ENCODE data around the gene NT5DC1.

NT5DC1 gene

GRCh38 chr6:116139917-116140316 is 39.3 kb downstream of the NT5DC1 start:
- Histone ChIP-seq H3K27me3 (ENCODE audit: control insufficient read depth, insufficient read depth, low read length) (no peaks in the 10 kb centered on the region), H3K27ac (ENCODE audit: low read depth, low read length) (no peak overlapping the region), H3K9ac (ENCODE audit: low read length) (no peak overlapping the region), H3K36me3 (ENCODE audit: control insufficient read depth, insufficient read depth, low read length) (no peaks in the 10 kb centered on the region), H3K4me3 (ENCODE audit: low read depth, low read length) (no peak overlapping the region), H3K9me3 (ENCODE audit: control insufficient read depth, insufficient read depth, low read depth, low read length) (no peaks in the 10 kb centered on the region), H3K4me1 (ENCODE audit: control insufficient read depth, insufficient read depth, low read length) (no peaks in the 10 kb centered on the region)

- H3K36me3 ChIP-seq (ENCODE audit: control insufficient read depth, insufficient read depth, low read length) = no peaks in the 10 kb centered on the region
- H3K4me1 ChIP-seq (ENCODE audit: control insufficient read depth, insufficient read depth, low read length) = peaks cover 4% of the 10 kb centered on the region; the same call in 1 of the 2 replicates
- no peak overlapping the region for H3K27ac ChIP-seq (ENCODE audit: low read depth, low read length)
- no peak overlapping the region for H3K4me3 ChIP-seq (ENCODE audit: low read depth, low read length)
- no peak overlapping the region for H3K9ac ChIP-seq (ENCODE audit: low read length)
- H3K9me3 ChIP-seq (ENCODE audit: control insufficient read depth, insufficient read depth, low read depth, low read length) = no peaks in the 10 kb centered on the region
- no peaks in the 10 kb centered on the region for H3K27me3 ChIP-seq (ENCODE audit: control insufficient read depth, insufficient read depth, low read length)
Observed at GRCh38 chr6:116144605-116145004, 44.0 kb downstream of the NT5DC1 start.

- no peaks in the 10 kb centered on the region for H3K9me3 ChIP-seq (ENCODE audit: control insufficient read depth, insufficient read depth, low read depth, low read length)
- H3K27me3 ChIP-seq (ENCODE audit: control insufficient read depth, insufficient read depth, low read length) = no peaks in the 10 kb centered on the region
- no peak overlapping the region for H3K4me3 ChIP-seq (ENCODE audit: low read depth, low read length)
- peaks cover 4% of the 10 kb centered on the region; the same call in 1 of the 2 replicates for H3K4me1 ChIP-seq (ENCODE audit: control insufficient read depth, insufficient read depth, low read length)
- H3K36me3 ChIP-seq (ENCODE audit: control insufficient read depth, insufficient read depth, low read length) = no peaks in the 10 kb centered on the region
- H3K27ac ChIP-seq (ENCODE audit: low read depth, low read length) = no peak overlapping the region
- no peak overlapping the region for H3K9ac ChIP-seq (ENCODE audit: low read length)
Observed at GRCh38 chr6:116145803-116146675, 45.4 kb downstream of the NT5DC1 start.

- H3K4me3 ChIP-seq (ENCODE audit: low read depth, low read length) = no peak overlapping the region
- H3K9me3 ChIP-seq (ENCODE audit: control insufficient read depth, insufficient read depth, low read depth, low read length) = no peaks in the 10 kb centered on the region
- H3K9ac ChIP-seq (ENCODE audit: low read length) = no peak overlapping the region
Observed at GRCh38 chr6:116152620-116153019, 52.0 kb downstream of the NT5DC1 start.

GRCh38 chr6:116154887-116155286 is 54.2 kb downstream of the NT5DC1 start:
- no peaks in the 10 kb centered on the region for H3K27me3 ChIP-seq (ENCODE audit: control insufficient read depth, insufficient read depth, low read length)
- peaks cover 6% of the 10 kb centered on the region; the same call in 1 of the 2 replicates for H3K4me1 ChIP-seq (ENCODE audit: control insufficient read depth, insufficient read depth, low read length)
- H3K36me3 ChIP-seq (ENCODE audit: control insufficient read depth, insufficient read depth, low read length) = no peaks in the 10 kb centered on the region; the same call in 1 of the 2 replicates
- H3K27ac ChIP-seq (ENCODE audit: low read depth, low read length) = no peak overlapping the region
- no peak overlapping the region for H3K9ac ChIP-seq (ENCODE audit: low read length)
- H3K4me3 ChIP-seq (ENCODE audit: low read depth, low read length) = no peak overlapping the region
- H3K9me3 ChIP-seq (ENCODE audit: control insufficient read depth, insufficient read depth, low read depth, low read length) = no peaks in the 10 kb centered on the region

More at GRCh38 chr6:116152620-116153019, 52.0 kb downstream of the NT5DC1 start:
- Histone ChIP-seq H3K36me3 (ENCODE audit: control insufficient read depth, insufficient read depth, low read length) (no peaks in the 10 kb centered on the region), H3K4me1 (ENCODE audit: control insufficient read depth, insufficient read depth, low read length) (no peaks in the 10 kb centered on the region), H3K27me3 (ENCODE audit: control insufficient read depth, insufficient read depth, low read length) (no peaks in the 10 kb centered on the region), H3K27ac (ENCODE audit: low read depth, low read length) (no peak overlapping the region)

- Histone ChIP-seq H3K27ac (ENCODE audit: low read depth, low read length) (no peak overlapping the region), H3K27me3 (ENCODE audit: control insufficient read depth, insufficient read depth, low read length) (no peaks in the 10 kb centered on the region), H3K36me3 (ENCODE audit: control insufficient read depth, insufficient read depth, low read length) (no peaks in the 10 kb centered on the region; the same call in 1 of the 2 replicates), H3K9me3 (ENCODE audit: control insufficient read depth, insufficient read depth, low read depth, low read length) (no peaks in the 10 kb centered on the region), H3K9ac (ENCODE audit: low read length) (no peak overlapping the region), H3K4me3 (ENCODE audit: low read depth, low read length) (no peak overlapping the region), H3K4me1 (ENCODE audit: control insufficient read depth, insufficient read depth, low read length) (peaks cover 6% of the 10 kb centered on the region; the same call in 1 of the 2 replicates)
Observed at GRCh38 chr6:116156405-116157326, 56.0 kb downstream of the NT5DC1 start.

- Histone ChIP-seq H3K36me3 (ENCODE audit: control insufficient read depth, insufficient read depth, low read length) (no peaks in the 10 kb centered on the region; the same call in 1 of the 2 replicates), H3K9ac (ENCODE audit: low read length) (no peak overlapping the region)
Observed at GRCh38 chr6:116157391-116157790, 56.7 kb downstream of the NT5DC1 start.

DNA sequence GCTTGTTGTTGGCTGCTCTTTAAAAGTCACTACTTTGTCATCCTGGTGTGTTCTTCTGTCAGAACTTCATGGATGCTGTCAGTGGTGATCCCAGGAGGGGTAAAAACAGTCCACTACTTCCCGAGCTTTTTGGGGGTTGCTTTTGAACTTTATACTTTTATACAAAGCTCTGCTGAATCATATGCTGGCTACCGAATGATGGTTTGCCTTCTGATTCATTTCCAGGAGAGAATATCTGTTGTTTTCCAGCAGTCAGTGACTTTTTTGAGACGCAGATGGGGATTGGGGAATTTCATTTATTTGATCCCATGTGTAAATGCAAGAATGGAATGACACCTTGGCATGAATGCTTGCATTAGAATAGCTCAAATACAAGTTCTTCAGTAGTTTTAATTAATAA is 58.0 kb downstream of the NT5DC1 start:
- H3K9ac ChIP-seq (ENCODE audit: low read length) = no peak overlapping the region
- peaks cover 6% of the 10 kb centered on the region; the same call in 1 of the 2 replicates for H3K4me1 ChIP-seq (ENCODE audit: control insufficient read depth, insufficient read depth, low read length)
- no peak overlapping the region for H3K27ac ChIP-seq (ENCODE audit: low read depth, low read length)
- no peaks in the 10 kb centered on the region for H3K9me3 ChIP-seq (ENCODE audit: control insufficient read depth, insufficient read depth, low read depth, low read length)
- no peak overlapping the region for H3K4me3 ChIP-seq (ENCODE audit: low read depth, low read length)
- H3K36me3 ChIP-seq (ENCODE audit: control insufficient read depth, insufficient read depth, low read length) = no peaks in the 10 kb centered on the region; the same call in 1 of the 2 replicates
- H3K27me3 ChIP-seq (ENCODE audit: control insufficient read depth, insufficient read depth, low read length) = no peaks in the 10 kb centered on the region

More at GRCh38 chr6:116157391-116157790, 56.7 kb downstream of the NT5DC1 start:
- no peaks in the 10 kb centered on the region for H3K27me3 ChIP-seq (ENCODE audit: control insufficient read depth, insufficient read depth, low read length)
- no peaks in the 10 kb centered on the region for H3K9me3 ChIP-seq (ENCODE audit: control insufficient read depth, insufficient read depth, low read depth, low read length)
- no peak overlapping the region for H3K27ac ChIP-seq (ENCODE audit: low read depth, low read length)
- peaks cover 6% of the 10 kb centered on the region; the same call in 1 of the 2 replicates for H3K4me1 ChIP-seq (ENCODE audit: control insufficient read depth, insufficient read depth, low read length)
- no peak overlapping the region for H3K4me3 ChIP-seq (ENCODE audit: low read depth, low read length)

DNA sequence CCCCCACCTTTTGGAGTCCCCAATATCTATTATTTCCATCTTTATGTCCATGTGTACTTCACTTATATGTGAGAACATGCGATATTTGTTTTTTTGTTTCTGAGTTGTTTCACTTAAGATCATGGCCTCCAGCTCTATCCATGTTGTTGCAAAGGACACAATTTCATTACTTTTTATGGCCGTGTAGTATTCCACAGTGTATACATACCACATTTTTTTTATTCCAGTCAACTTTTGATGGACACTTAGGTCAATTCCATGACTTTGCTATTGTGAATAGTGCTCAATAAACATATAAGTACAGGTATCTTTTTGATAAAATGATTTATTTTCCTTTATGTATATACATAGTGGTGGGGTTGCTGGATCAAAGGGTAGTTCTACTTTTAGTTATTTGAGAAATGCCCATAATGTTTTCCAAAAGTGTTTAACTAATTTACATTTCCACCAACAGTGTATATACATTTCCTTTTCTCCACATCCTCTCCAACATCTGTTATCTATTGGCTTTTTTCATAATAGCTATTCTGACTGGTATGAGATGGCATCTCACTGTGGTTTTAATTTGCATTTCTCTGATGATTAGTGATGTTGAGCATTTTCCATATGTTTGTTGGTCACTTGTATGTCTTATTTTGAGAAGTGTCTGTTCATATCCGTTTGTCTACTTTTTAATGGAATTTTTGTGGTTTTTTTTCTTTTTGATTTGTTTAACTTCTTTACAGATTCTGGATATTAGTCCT is 59.3 kb downstream of the NT5DC1 start:
- Histone ChIP-seq H3K4me1 (ENCODE audit: control insufficient read depth, insufficient read depth, low read length) (peaks cover 6% of the 10 kb centered on the region; the same call in 1 of the 2 replicates), H3K9me3 (ENCODE audit: control insufficient read depth, insufficient read depth, low read depth, low read length) (no peaks in the 10 kb centered on the region), H3K27me3 (ENCODE audit: control insufficient read depth, insufficient read depth, low read length) (no peaks in the 10 kb centered on the region), H3K36me3 (ENCODE audit: control insufficient read depth, insufficient read depth, low read length) (no peaks in the 10 kb centered on the region; the same call in 1 of the 2 replicates), H3K9ac (ENCODE audit: low read length) (no peak overlapping the region), H3K4me3 (ENCODE audit: low read depth, low read length) (no peak overlapping the region), H3K27ac (ENCODE audit: low read depth, low read length) (no peak overlapping the region)

DNA sequence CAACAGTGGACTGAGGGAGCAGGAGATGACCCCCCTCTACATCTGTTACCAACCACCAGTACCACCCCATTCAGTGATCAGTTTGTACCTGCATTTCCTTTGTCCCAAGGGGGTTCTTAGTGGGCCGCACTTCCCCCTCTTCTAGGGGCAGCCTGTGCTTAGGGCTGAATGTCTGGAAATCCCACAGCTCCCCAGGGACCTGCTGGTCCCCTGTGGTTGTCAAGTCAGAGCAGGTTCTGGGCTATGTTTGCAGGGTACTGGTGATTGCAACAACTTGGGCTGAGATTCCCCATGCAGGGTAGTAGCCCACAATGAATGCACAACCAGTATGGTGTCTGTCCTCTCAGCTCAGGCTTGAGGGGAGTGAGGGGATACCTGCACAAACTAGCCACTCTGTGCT is 64.9 kb downstream of the NT5DC1 start:
- H3K9me3 ChIP-seq (ENCODE audit: control insufficient read depth, insufficient read depth, low read depth, low read length) = no peaks in the 10 kb centered on the region
- H3K9ac ChIP-seq (ENCODE audit: low read length) = no peak overlapping the region
- no peak overlapping the region for H3K4me3 ChIP-seq (ENCODE audit: low read depth, low read length)
- H3K27ac ChIP-seq (ENCODE audit: low read depth, low read length) = no peak overlapping the region
- no peaks in the 10 kb centered on the region for H3K27me3 ChIP-seq (ENCODE audit: control insufficient read depth, insufficient read depth, low read length)
- H3K4me1 ChIP-seq (ENCODE audit: control insufficient read depth, insufficient read depth, low read length) = no peaks in the 10 kb centered on the region
- H3K36me3 ChIP-seq (ENCODE audit: control insufficient read depth, insufficient read depth, low read length) = no peaks in the 10 kb centered on the region

Measured in HUES6 (cell line).